Right renal pelvis (tissue), 4 donors: ENCODE data around the gene ZNF470. TPM values are rescaled to one million over a fixed set of nuclear protein-coding genes. Genes with fewer than 3 reads are reported as not detected.

ENCODE experiments used
- DNase-seq, 4 donors: peaks; one replicate each; pipeline ENCODE4 v3.0.0-alpha.2; 2013; ENCODE audit warnings: low read depth in 4 of 4, low spot score in 3 of 4, missing footprints in 1 of 4
- polyA plus RNA-seq, 4 donors: library from polyadenylated mRNA; unstranded; fragments of 120-200 nt; gene quantifications; one replicate each; pipeline ENCODE4 v1.2.1, GENCODE V29; 2013; ENCODE audit not compliant: insufficient read length in 4 of 4

The ZNF470 gene
- polyA plus RNA-seq, 4 donors: 7.7 to 11.7 (median 10.2) TPM

DNA sequence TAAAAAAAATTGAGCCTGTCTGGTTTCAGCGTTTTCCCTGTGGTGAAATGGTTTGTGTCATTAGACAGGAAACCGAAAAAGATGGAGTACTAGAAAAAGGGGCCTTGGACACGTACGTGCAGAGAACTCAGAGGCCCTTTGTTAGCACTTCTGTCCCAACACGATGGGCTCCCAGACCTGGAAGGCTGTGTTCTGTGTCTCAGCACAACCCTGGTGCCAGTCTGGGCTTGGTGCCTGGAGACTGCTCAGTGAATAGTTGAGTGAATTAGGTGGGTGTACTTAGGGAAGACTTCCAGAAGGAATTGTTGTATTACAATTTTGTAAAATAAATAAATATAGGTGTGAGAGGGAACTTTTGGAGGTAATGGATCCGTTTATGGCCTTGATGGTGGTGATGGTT lies 36.6 kb downstream of the ZNF470 start:
- no peak for DNase-seq

DNA sequence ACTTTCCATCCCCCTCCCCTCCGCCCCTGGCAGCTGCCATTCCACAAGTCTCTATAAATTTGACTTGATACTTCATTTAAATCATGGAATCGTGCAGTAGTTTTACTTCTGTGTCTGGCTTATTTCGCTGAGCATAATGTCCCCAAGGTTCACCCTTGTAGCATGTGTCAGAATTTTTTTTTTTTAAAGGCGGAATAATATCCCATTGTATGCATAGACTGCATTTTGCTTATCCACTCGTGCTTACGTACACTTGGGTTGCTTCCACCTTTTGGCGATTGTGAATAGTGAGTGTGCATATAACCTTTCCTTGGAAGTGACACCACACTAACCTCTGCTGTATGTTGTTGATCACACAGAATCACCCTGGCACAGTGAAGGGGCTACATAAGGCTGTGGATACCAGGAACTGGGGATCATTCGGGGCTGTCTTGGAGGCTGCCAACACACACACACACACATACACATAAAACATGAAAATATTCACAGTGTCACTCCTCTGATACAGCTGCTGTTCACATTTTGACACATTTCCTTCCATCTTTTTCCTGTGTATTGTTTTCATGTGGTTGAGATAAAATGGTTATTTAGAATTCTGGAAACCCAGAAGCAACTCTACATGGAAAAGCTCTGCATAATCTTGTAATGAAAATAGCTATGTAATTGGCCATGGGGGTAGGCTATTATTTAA lies 41.2 kb downstream of the ZNF470 start:
- DNase-seq: no peak

DNA sequence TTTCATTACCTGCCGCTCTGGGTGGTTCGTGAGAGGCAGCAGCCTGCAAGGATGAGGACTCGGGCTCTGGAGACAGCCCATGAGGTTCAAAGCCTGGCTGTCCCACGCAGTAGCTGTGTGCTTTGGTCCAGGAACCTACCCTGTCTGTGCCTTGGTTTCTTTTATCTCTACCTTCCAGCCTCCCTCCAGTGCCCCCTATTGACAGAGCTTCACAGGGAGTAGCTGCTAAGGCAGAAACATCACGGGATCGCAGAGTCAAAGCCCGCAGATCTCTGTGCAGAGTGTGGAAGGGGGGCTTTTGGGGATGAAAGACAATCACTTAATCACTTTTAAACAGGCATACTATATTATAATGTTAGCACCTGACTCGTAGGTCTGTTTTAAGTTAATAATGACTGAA lies 44.0 kb downstream of the ZNF470 start:
- no peak for DNase-seq

DNA sequence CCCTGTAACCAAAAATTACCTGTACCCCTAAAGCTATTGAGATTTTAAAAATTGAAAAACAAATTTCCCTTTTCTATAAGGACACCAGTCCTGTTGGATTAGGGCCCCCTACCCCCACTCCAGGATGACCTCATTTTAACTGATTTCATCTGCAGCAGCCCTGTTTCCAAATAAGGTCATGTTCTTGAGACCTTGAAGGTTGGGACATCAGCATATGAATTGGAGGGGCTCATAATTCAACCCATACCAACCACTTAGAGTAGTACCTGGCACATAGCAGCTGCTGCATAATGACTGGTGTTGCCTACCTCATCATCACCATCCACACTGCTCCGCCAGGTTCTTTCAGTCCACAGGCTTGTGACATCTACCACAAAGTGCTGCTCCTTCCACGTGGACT lies 45.5 kb downstream of the ZNF470 start:
- DNase-seq: no peak

DNA sequence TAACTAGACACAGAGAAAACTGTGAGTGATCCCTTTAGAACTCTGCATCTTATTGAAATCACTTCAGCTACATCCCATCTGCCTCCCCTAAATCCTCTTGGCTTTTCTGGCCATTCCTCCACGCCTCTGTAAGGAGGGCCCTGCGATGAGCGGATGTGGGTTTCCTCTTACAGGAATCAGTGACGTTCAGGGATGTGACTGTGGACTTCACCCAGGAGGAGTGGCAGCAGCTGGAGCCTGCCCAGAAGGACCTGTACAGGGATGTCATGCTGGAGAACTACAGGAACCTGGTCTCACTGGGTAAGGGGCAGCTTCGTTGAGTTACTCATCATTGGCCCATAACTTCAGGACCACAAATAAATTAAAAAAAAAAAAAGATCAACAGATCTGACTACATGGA lies 46.4 kb downstream of the ZNF470 start:
- DNase-seq: no peak

DNA sequence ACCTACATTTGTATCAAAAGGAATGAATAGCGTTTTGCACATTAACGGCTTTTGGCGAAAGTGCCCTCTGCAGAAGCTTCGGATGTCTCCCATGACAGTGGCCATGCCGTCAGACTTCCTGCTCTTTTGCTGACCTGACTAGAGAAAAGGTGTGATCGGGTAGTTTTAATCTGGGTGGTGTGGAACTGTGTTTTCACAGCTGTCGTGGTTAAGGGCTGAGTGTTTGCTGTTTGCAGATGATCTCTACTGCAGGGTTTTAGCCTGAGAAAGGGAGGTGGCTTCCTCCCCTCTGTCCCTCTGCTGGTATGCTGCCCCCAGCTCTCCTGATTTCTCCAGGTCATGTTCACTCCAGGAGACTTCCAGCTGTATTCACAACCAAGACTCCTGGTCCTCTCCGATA lies 50.3 kb downstream of the ZNF470 start:
- DNase-seq: no peak

DNA sequence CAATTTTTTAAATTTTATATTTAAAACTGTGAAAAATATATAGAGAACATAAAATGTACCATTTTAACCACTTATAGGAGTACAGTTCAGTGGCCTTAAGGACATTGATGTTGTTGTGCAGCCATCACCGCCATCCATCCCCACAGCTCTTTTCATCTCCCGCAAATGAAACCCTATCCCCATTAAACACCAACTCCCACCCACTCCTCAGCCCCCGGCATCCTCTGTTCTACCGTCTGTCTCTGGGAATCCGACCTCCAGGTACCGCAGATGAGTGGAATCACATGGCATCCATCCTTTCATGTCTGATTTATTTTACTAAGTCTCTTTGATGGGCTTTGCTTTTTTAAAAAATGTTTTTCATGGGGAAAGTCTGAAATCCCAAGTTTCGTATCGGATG lies 51.9 kb downstream of the ZNF470 start:
- no peak for DNase-seq

DNA sequence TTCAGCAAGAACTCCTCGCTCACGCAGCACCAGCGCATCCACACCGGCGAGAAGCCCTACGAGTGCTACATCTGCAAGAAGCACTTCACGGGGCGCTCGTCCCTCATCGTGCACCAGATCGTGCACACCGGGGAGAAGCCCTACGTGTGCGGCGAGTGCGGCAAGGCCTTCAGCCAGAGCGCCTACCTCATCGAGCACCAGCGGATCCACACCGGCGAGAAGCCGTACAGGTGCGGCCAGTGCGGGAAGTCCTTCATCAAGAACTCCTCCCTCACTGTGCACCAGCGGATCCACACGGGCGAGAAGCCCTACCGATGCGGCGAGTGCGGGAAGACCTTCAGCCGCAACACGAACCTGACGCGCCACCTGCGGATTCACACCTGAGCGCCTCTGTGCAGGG lies 55.1 kb downstream of the ZNF470 start:
- DNase-seq: no peak

DNA sequence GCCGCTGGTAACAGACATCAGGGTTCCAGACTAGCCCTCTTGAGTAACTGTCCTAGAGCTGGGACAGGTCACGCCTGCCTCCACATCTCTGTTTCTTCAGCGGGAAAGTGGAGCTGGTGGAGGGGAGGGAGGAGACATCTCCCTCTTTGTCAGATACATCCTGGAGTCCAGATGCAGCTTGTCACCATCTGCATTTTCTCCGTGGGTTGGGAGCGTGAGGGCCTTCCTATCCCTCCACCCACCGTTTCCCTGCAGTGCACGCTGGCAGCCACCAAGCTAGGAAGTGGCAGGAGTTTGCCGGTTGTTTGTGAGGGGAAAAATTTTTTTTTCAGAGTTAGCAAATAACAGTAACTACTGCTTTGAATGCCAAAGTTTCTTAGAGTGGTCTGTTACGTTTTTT lies 55.7 kb downstream of the ZNF470 start:
- no peak for DNase-seq

DNA sequence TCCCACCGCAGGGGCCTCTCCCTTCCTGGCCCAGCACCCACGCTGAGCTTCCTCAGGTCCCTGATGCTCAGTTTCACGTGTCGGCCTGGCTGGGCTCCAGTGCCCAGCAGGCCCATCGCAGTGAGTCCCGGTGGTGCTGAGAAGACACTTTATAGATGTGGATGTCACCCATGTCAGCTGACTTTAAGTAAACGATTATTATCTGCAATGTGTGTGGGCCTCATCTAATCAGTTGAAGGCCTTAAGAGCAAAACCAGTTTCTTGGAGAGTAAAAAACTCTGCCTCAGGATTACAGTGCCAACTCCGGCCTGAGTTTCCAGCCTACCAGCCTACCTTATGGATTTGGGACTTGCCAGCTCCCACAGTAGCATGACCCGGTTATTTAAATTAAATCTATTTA lies 58.4 kb downstream of the ZNF470 start:
- no peak for DNase-seq

DNA sequence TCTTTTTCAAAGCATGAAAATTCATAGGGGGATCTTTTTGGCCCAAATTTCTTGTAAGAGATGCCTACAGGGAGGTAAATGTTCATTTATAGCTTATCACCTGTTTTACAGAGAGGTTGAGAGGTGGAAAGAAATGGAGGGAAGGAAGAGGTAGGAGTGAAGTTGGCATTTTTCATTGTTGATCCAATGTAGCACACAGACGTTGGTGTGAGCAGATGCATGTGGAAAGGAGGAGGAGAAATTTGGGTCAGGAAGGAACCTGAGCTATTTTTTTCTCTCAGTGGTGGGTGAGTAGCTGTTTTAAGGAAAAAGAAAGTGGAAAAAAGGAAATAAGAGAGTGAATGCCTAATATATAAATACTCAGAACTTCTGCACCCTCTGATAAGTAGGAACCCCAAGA lies 65.8 kb downstream of the ZNF470 start:
- DNase-seq: no peak

DNA sequence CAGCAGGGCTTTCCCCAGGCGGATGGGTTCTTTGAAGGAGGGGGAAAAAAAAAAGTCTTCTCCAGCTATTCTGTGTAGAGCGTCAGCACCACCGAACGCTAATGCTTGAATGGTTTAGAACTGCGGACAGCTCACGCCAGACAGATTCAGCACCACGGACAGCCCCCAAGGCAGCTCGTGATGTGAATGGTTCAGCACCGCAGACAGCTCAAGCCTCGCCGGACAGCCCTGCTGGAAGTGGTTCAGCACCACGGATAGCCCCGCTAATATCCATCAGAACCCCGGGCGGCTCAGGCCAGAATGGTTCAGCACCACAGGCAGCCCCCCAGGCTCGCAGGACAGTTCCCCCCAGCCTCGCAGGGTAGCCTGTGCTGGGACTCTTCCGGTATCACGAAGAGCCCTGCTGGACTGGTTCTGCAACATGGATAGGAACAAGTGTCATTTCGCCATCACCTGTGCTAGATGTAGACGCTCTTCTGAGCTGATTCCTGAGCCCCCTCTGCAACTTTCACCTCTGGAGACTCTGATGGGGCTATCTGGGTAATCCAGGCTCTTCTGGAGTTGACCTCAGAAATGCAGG lies 70.8 kb downstream of the ZNF470 start:
- peak; percentile 88 to 92 (median 90) for DNase-seq

Other genes starting within 250 kb of the ZNF470 start
- 10 to 100 TPM in 3 of 4 donors, 1 to 10 TPM in 1; 9.3 to 13.9 (median 10.5) TPM for gene ZNF582, start 173.9 kb upstream of the ZNF470 start, polyA plus RNA-seq
- 10 to 100 TPM in 3 of 4 donors, 1 to 10 TPM in 1; 7.1 to 11.1 (median 10.7) TPM for gene ZNF583, start 163.1 kb upstream of the ZNF470 start, polyA plus RNA-seq
- gene ZNF667, start 90.1 kb upstream of the ZNF470 start, polyA plus RNA-seq: 10 to 100 TPM; 15.6 to 21.7 (median 16.7) TPM
- gene ZNF471, start 59.6 kb upstream of the ZNF470 start, polyA plus RNA-seq: 10 to 100 TPM; 14.0 to 23.9 (median 16.4) TPM
- 10 to 100 TPM; 12.2 to 16.0 (median 15.1) TPM for gene ZFP28, start 28.5 kb upstream of the ZNF470 start, polyA plus RNA-seq
- gene ZNF71, start 27.8 kb downstream of the ZNF470 start, polyA plus RNA-seq: 1 to 10 TPM; 8.4 to 9.3 (median 8.9) TPM
- gene SMIM17, start 75.7 kb downstream of the ZNF470 start, polyA plus RNA-seq: 1 to 10 TPM; 1.2 to 1.9 (median 1.4) TPM
- gene ZNF835, start 104.3 kb downstream of the ZNF470 start, polyA plus RNA-seq: 1 to 10 TPM; 3.7 to 6.2 (median 4.9) TPM